ENCODE data around the gene KLHL29. TPM values are rescaled to one million over a fixed set of nuclear protein-coding genes. Genes with fewer than 3 reads are reported as not detected.

KLHL29 gene
- total RNA-seq, 4 donors from 2014 or later = 2.2 to 3.3 (median 2.7) TPM

- TF ChIP-seq CTCF (IDR thresholded peaks at IDR 0.05) (no peak), POLR2A (IDR thresholded peaks at IDR 0.05) (no peak)
- no peaks in the 10 kb centered on the region for H3K9me3 ChIP-seq
- H3K4me1 ChIP-seq = no peaks in the 10 kb centered on the region
- no peak overlapping the region for H3K4me3 ChIP-seq (replicated peaks in 1 of 3)
- H3K27ac ChIP-seq = no peak overlapping the region
- intact Hi-C loops (cut with DNase I) = no loop called here
- WGBS, 2 donors = 71 to 84% methylated on average over 2 to 6 of the region's 7 CpGs
- no peaks in the 10 kb centered on the region for H3K27me3 ChIP-seq
- DNase-seq = no peak
- no peaks in the 10 kb centered on the region for H3K36me3 ChIP-seq
These were observed 118.7 kb downstream of the KLHL29 start for GRCh38 chr2:23503682-23504081.

GRCh38 chr2:23504591-23504990, 119.6 kb downstream of the KLHL29 start:
- TF ChIP-seq POLR2A (IDR thresholded peaks at IDR 0.05) (no peak), CTCF (IDR thresholded peaks at IDR 0.05) (no peak)
- DNase-seq = no peak
- Histone ChIP-seq H3K4me1 (no peaks in the 10 kb centered on the region), H3K27ac (no peak overlapping the region), H3K27me3 (no peaks in the 10 kb centered on the region), H3K4me3 (replicated peaks in 1 of 3) (no peak overlapping the region), H3K36me3 (no peaks in the 10 kb centered on the region), H3K9me3 (no peaks in the 10 kb centered on the region)
- 86 to 94% methylated on average over 4 to 8 of the region's 8 CpGs for WGBS, 2 donors
- intact Hi-C loops (cut with DNase I) = no loop called here

GRCh38 chr2:23505218-23505983, 120.4 kb downstream of the KLHL29 start:
- DNase-seq = no peak
- intact Hi-C loops (cut with DNase I) = no loop called here
- Histone ChIP-seq H3K4me3 (replicated peaks in 1 of 3) (no peak overlapping the region), H3K36me3 (no peaks in the 10 kb centered on the region), H3K27me3 (no peaks in the 10 kb centered on the region), H3K4me1 (no peaks in the 10 kb centered on the region), H3K27ac (no peak overlapping the region), H3K9me3 (no peaks in the 10 kb centered on the region)
- 85 to 93% methylated on average over 9 of the region's 9 CpGs for WGBS, 2 donors
- TF ChIP-seq CTCF (IDR thresholded peaks at IDR 0.05) (no peak), POLR2A (IDR thresholded peaks at IDR 0.05) (no peak)

- Histone ChIP-seq H3K4me3 (replicated peaks in 1 of 3) (no peak overlapping the region), H3K9me3 (no peaks in the 10 kb centered on the region), H3K36me3 (no peaks in the 10 kb centered on the region), H3K27ac (no peak overlapping the region), H3K27me3 (no peaks in the 10 kb centered on the region), H3K4me1 (no peaks in the 10 kb centered on the region)
- TF ChIP-seq POLR2A (IDR thresholded peaks at IDR 0.05) = no peak
- no peak for TF ChIP-seq CTCF (IDR thresholded peaks at IDR 0.05)
- intact Hi-C loops (cut with DNase I) = no loop called here
- WGBS, 2 donors = 79 to 91% methylated on average over 9 to 10 of the region's 10 CpGs
- no peak for DNase-seq
These were observed 121.0 kb downstream of the KLHL29 start for GRCh38 chr2:23505984-23506380.

- Histone ChIP-seq H3K4me1 (no peaks in the 10 kb centered on the region), H3K4me3 (replicated peaks in 1 of 3) (no peak overlapping the region), H3K27me3 (no peaks in the 10 kb centered on the region), H3K36me3 (no peaks in the 10 kb centered on the region), H3K9me3 (no peaks in the 10 kb centered on the region), H3K27ac (no peak overlapping the region)
- TF ChIP-seq POLR2A (IDR thresholded peaks at IDR 0.05) = no peak
- no peak for DNase-seq
- intact Hi-C loops (cut with DNase I) = no loop called here
- 68 to 73% methylated on average over 8 to 9 of the region's 9 CpGs for WGBS, 2 donors
These were observed 121.7 kb downstream of the KLHL29 start for GRCh38 chr2:23506531-23507266.

Data from thyroid gland (tissue), 4 donors.